ENCODE results near the gene RXRA. TPM values are rescaled to one million over a fixed set of nuclear protein-coding genes. Genes with fewer than 3 reads are reported as not detected.

The RXRA gene
- total RNA-seq, 1 donor from 2014 or later = 33.4 TPM

DNA sequence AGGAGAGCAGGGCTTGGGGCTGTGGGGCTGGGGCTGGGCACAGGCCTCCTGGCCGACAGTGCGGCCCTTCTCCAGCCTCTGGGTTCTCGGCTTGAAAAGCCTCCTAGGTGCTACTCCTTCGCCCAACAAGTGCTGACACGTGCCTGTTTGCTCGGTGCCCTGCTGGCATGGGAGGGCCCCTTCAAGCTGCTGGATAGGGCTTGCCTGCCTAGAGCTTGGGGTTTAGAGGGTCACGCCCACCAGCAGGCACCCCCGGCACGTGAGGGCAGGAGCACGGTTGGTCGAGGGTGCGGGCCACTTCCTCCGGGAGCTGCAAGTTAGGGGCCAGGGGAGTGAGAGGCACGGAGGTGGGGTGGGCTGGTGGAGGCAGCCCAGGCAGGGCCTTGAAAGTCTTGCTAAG, 106.2 kb downstream of the RXRA start:
- Histone ChIP-seq H3K36me3 (ENCODE audit: insufficient read depth, low read length) (no peaks in the 10 kb centered on the region), H3K27me3 (ENCODE audit: insufficient read depth, low read length) (no peaks in the 10 kb centered on the region), H3K4me3 (ENCODE audit: insufficient read depth, low read depth, low read length) (no peak overlapping the region), H4K20me1 (ENCODE audit: insufficient read depth, low read length) (peaks cover 30% of the 10 kb centered on the region), H2AFZ (ENCODE audit: low read depth, low read length) (no peak overlapping the region), H3K9me3 (ENCODE audit: insufficient read depth, low read depth, low read length) (no peaks in the 10 kb centered on the region), H3K4me2 (ENCODE audit: low read length) (no peak overlapping the region), H3K79me2 (ENCODE audit: insufficient read depth, low read length) (no peaks in the 10 kb centered on the region), H3K9ac (ENCODE audit: low read length) (no peak overlapping the region), H3K4me1 (ENCODE audit: insufficient read depth, low read length) (peaks cover 12% of the 10 kb centered on the region), H3K27ac (ENCODE audit: low read depth, low read length) (no peak overlapping the region)
- FAIRE-seq = no peak
- Mint-ChIP-seq H3K27ac (ENCODE audit: unreplicated experiment) (no peak overlapping the region), H3K9me3 (ENCODE audit: unreplicated experiment) (no peaks in the 10 kb centered on the region), H3K27me3 (ENCODE audit: low read depth, unreplicated experiment) (no peaks in the 10 kb centered on the region), H3K4me1 (ENCODE audit: low read depth, unreplicated experiment) (peaks cover 16% of the 10 kb centered on the region), H3K4me3 (ENCODE audit: unreplicated experiment) (no peak overlapping the region), H3K36me3 (ENCODE audit: low read depth, unreplicated experiment) (peaks cover 7% of the 10 kb centered on the region)
- no peak for TF ChIP-seq EZH2 (IDR thresholded peaks at IDR 0.05; ENCODE audit: insufficient read depth, low read length)
- TF ChIP-seq, protein P1, sequence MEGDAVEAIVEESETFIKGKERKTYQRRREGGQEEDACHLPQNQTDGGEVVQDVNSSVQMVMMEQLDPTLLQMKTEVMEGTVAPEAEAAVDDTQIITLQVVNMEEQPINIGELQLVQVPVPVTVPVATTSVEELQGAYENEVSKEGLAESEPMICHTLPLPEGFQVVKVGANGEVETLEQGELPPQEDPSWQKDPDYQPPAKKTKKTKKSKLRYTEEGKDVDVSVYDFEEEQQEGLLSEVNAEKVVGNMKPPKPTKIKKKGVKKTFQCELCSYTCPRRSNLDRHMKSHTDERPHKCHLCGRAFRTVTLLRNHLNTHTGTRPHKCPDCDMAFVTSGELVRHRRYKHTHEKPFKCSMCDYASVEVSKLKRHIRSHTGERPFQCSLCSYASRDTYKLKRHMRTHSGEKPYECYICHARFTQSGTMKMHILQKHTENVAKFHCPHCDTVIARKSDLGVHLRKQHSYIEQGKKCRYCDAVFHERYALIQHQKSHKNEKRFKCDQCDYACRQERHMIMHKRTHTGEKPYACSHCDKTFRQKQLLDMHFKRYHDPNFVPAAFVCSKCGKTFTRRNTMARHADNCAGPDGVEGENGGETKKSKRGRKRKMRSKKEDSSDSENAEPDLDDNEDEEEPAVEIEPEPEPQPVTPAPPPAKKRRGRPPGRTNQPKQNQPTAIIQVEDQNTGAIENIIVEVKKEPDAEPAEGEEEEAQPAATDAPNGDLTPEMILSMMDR (IDR thresholded peaks at IDR 0.05; ENCODE audit: insufficient read depth, low read depth, low read length) = no peak
- no peak for DNase-seq (ENCODE audit: low read depth)

DNA sequence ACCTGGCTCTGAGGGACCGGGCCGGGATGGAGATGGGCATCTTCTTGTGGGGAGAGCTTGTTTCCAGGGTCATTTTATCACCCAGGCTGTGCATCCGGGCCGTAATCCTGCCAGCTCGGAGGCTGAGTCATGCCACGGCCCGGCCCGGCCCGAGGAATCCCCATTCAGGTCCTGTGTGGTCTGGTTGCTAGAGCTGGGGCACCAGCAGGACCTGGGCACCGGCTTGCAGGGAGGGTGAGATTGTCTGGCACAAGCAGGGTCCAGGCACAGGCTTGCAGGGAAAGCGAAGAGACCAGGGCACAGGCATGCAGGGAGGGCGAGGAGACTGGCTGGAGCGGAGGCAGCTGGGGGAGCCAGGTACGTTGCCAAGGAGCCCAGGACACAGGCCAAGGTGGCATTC, 106.8 kb downstream of the RXRA start:
- H3K27ac Mint-ChIP-seq (ENCODE audit: unreplicated experiment) = no peak overlapping the region
- DNase-seq (ENCODE audit: low read depth) = no peak

More for the DNA sequence above, 106.8 kb downstream of the RXRA start:
- H3K9me3 ChIP-seq (ENCODE audit: insufficient read depth, low read depth, low read length) = no peaks in the 10 kb centered on the region
- H3K4me3 ChIP-seq (ENCODE audit: insufficient read depth, low read depth, low read length) = no peak overlapping the region
- H3K27me3 ChIP-seq (ENCODE audit: insufficient read depth, low read length) = no peaks in the 10 kb centered on the region
- Mint-ChIP-seq H3K4me1 (ENCODE audit: low read depth, unreplicated experiment) (peaks cover 16% of the 10 kb centered on the region), H3K27me3 (ENCODE audit: low read depth, unreplicated experiment) (no peaks in the 10 kb centered on the region), H3K36me3 (ENCODE audit: low read depth, unreplicated experiment) (peaks cover 7% of the 10 kb centered on the region), H3K4me3 (ENCODE audit: unreplicated experiment) (no peak overlapping the region), H3K9me3 (ENCODE audit: unreplicated experiment) (no peaks in the 10 kb centered on the region)
- no peaks in the 10 kb centered on the region for H3K36me3 ChIP-seq (ENCODE audit: insufficient read depth, low read length)
- peaks cover 26% of the 10 kb centered on the region for H4K20me1 ChIP-seq (ENCODE audit: insufficient read depth, low read length)
- no peak overlapping the region for H3K27ac ChIP-seq (ENCODE audit: low read depth, low read length)
- H3K4me2 ChIP-seq (ENCODE audit: low read length) = no peak overlapping the region
- no peaks in the 10 kb centered on the region for H3K79me2 ChIP-seq (ENCODE audit: insufficient read depth, low read length)
- FAIRE-seq = no peak
- H3K9ac ChIP-seq (ENCODE audit: low read length) = no peak overlapping the region
- no peak overlapping the region for H2AFZ ChIP-seq (ENCODE audit: low read depth, low read length)
- H3K4me1 ChIP-seq (ENCODE audit: insufficient read depth, low read length) = peaks cover 12% of the 10 kb centered on the region
- no peak for TF ChIP-seq EZH2 (IDR thresholded peaks at IDR 0.05; ENCODE audit: insufficient read depth, low read length)
- TF ChIP-seq, protein P1 (IDR thresholded peaks at IDR 0.05; ENCODE audit: insufficient read depth, low read depth, low read length) = no peak

Measured in astrocyte (in vitro differentiated cells and primary cell).